Measurements from ENCODE around the gene MAPK1.

The MAPK1 gene

GRCh38 chr22:21779444-21779843 is 88.0 kb downstream of the MAPK1 start:
- H3K9me3 ChIP-seq (ENCODE audit: low read depth, low read length): no peaks in the 10 kb centered on the region
- TF ChIP-seq FOXP2 (optimal IDR thresholded peaks at IDR 0.05; ENCODE audit: control extremely low read depth, extremely low read length, insufficient read depth) (no peak), POLR2AphosphoS5 (IDR thresholded peaks at IDR 0.05; ENCODE audit: borderline replicate concordance, low read depth, low read length) (no peak), EZH2 (IDR thresholded peaks at IDR 0.05) (no peak)
- no peak for DNase-seq (ENCODE audit: low read depth, low spot score)

GRCh38 chr22:21778705-21779363 is 88.6 kb downstream of the MAPK1 start:
- no peak for TF ChIP-seq POLR2AphosphoS5 (IDR thresholded peaks at IDR 0.05; ENCODE audit: borderline replicate concordance, low read depth, low read length)
- TF ChIP-seq EZH2 (IDR thresholded peaks at IDR 0.05): no peak
- no peak for TF ChIP-seq FOXP2 (optimal IDR thresholded peaks at IDR 0.05; ENCODE audit: control extremely low read depth, extremely low read length, insufficient read depth)
- no peak for DNase-seq (ENCODE audit: low read depth, low spot score)

More at GRCh38 chr22:21779444-21779843, 88.0 kb downstream of the MAPK1 start:
- no peak overlapping the region for H3K9ac ChIP-seq (ENCODE audit: insufficient read length)
- peaks cover 5% of the 10 kb centered on the region; the same call in 1 of the 2 replicates for H3K36me3 ChIP-seq (ENCODE audit: insufficient read depth, low read length)
- no peak overlapping the region for H3K27ac ChIP-seq
- H3K4me3 ChIP-seq: no peak overlapping the region

GRCh38 chr22:21771631-21771976 is 95.8 kb downstream of the MAPK1 start:
- Histone ChIP-seq H3K4me3 (no peak overlapping the region), H3K27ac (no peak overlapping the region), H3K9ac (ENCODE audit: insufficient read length) (no peak overlapping the region), H3K9me3 (ENCODE audit: low read depth, low read length) (no peaks in the 10 kb centered on the region), H3K36me3 (ENCODE audit: insufficient read depth, low read length) (peaks cover 52% of the 10 kb centered on the region)
- TF ChIP-seq EZH2 (IDR thresholded peaks at IDR 0.05) (no peak), FOXP2 (optimal IDR thresholded peaks at IDR 0.05; ENCODE audit: control extremely low read depth, extremely low read length, insufficient read depth) (no peak), POLR2AphosphoS5 (IDR thresholded peaks at IDR 0.05; ENCODE audit: borderline replicate concordance, low read depth, low read length) (no peak)
- DNase-seq (ENCODE audit: low read depth, low spot score): no peak

More at GRCh38 chr22:21778705-21779363, 88.6 kb downstream of the MAPK1 start:
- Histone ChIP-seq H3K4me3 (no peak overlapping the region), H3K9ac (ENCODE audit: insufficient read length) (no peak overlapping the region), H3K9me3 (ENCODE audit: low read depth, low read length) (no peaks in the 10 kb centered on the region), H3K27ac (no peak overlapping the region), H3K36me3 (ENCODE audit: insufficient read depth, low read length) (peaks cover 6% of the 10 kb centered on the region; the same call in 1 of the 2 replicates)

- H3K27ac ChIP-seq: no peak overlapping the region
- no peaks in the 10 kb centered on the region for H3K9me3 ChIP-seq (ENCODE audit: low read depth, low read length)
- TF ChIP-seq POLR2AphosphoS5 (IDR thresholded peaks at IDR 0.05; ENCODE audit: borderline replicate concordance, low read depth, low read length) (no peak), EZH2 (IDR thresholded peaks at IDR 0.05) (no peak)
- DNase-seq (ENCODE audit: low read depth, low spot score): no peak
- no peak overlapping the region for H3K9ac ChIP-seq (ENCODE audit: insufficient read length)
- H3K4me3 ChIP-seq: no peak overlapping the region
- H3K36me3 ChIP-seq (ENCODE audit: insufficient read depth, low read length): peaks cover 70% of the 10 kb centered on the region
Measured at GRCh38 chr22:21768435-21768834, 99.0 kb downstream of the MAPK1 start.

GRCh38 chr22:21766691-21767462 is 100.6 kb downstream of the MAPK1 start:
- Histone ChIP-seq H3K27ac (no peak overlapping the region), H3K4me3 (no peak overlapping the region), H3K9me3 (ENCODE audit: low read depth, low read length) (no peaks in the 10 kb centered on the region), H3K36me3 (ENCODE audit: insufficient read depth, low read length) (peaks cover 73% of the 10 kb centered on the region), H3K9ac (ENCODE audit: insufficient read length) (no peak overlapping the region)
- DNase-seq (ENCODE audit: low read depth, low spot score): no peak
- TF ChIP-seq POLR2AphosphoS5 (IDR thresholded peaks at IDR 0.05; ENCODE audit: borderline replicate concordance, low read depth, low read length): no peak
- no peak for TF ChIP-seq FOXP2 (optimal IDR thresholded peaks at IDR 0.05; ENCODE audit: control extremely low read depth, extremely low read length, insufficient read depth)
- TF ChIP-seq EZH2 (IDR thresholded peaks at IDR 0.05): no peak

GRCh38 chr22:21765909-21766529 is 101.4 kb downstream of the MAPK1 start:
- H3K27ac ChIP-seq: no peak overlapping the region
- no peak for DNase-seq (ENCODE audit: low read depth, low spot score)
- no peak overlapping the region for H3K9ac ChIP-seq (ENCODE audit: insufficient read length)
- no peak overlapping the region for H3K4me3 ChIP-seq
- peaks cover 68% of the 10 kb centered on the region for H3K36me3 ChIP-seq (ENCODE audit: insufficient read depth, low read length)
- TF ChIP-seq POLR2AphosphoS5 (IDR thresholded peaks at IDR 0.05; ENCODE audit: borderline replicate concordance, low read depth, low read length): no peak
- no peak for TF ChIP-seq EZH2 (IDR thresholded peaks at IDR 0.05)
- TF ChIP-seq FOXP2 (optimal IDR thresholded peaks at IDR 0.05; ENCODE audit: control extremely low read depth, extremely low read length, insufficient read depth): no peak
- no peaks in the 10 kb centered on the region for H3K9me3 ChIP-seq (ENCODE audit: low read depth, low read length)

GRCh38 chr22:21764038-21764804 is 103.2 kb downstream of the MAPK1 start:
- Histone ChIP-seq H3K4me3 (no peak overlapping the region), H3K9me3 (ENCODE audit: low read depth, low read length) (no peaks in the 10 kb centered on the region), H3K36me3 (ENCODE audit: insufficient read depth, low read length) (peaks cover 62% of the 10 kb centered on the region), H3K27ac (no peak overlapping the region), H3K9ac (ENCODE audit: insufficient read length) (no peak overlapping the region)
- TF ChIP-seq POLR2AphosphoS5 (IDR thresholded peaks at IDR 0.05; ENCODE audit: borderline replicate concordance, low read depth, low read length) (no peak), EZH2 (IDR thresholded peaks at IDR 0.05) (no peak), FOXP2 (optimal IDR thresholded peaks at IDR 0.05; ENCODE audit: control extremely low read depth, extremely low read length, insufficient read depth) (no peak)
- DNase-seq (ENCODE audit: low read depth, low spot score): no peak

All from SK-N-MC (cell line).